GM12891 (cell line): Measurements from ENCODE around the gene GTF2H4.
"Not testable (repeated sequence)": the region's sequence is repeated elsewhere in the genome, so short reads cannot be mapped to it uniquely, and the experiment has no call there.

Experiments
- POLR2A ChIP-seq: IDR thresholded peaks from 2 replicates; pipeline ENCODE4 v1.6.1; 2011; ENCODE audit warnings: low read depth, low read length, control low read depth
- POLR2AphosphoS5 ChIP-seq: IDR thresholded peaks from 2 replicates; pipeline ENCODE4 v1.6.1; 2011; ENCODE audit warnings: low read depth, low read length, control low read depth
- TAF1 ChIP-seq: IDR thresholded peaks from 2 replicates; pipeline ENCODE4 v1.6.1; 2011; ENCODE audit warnings: low read depth, low read length, control low read depth

DNA sequence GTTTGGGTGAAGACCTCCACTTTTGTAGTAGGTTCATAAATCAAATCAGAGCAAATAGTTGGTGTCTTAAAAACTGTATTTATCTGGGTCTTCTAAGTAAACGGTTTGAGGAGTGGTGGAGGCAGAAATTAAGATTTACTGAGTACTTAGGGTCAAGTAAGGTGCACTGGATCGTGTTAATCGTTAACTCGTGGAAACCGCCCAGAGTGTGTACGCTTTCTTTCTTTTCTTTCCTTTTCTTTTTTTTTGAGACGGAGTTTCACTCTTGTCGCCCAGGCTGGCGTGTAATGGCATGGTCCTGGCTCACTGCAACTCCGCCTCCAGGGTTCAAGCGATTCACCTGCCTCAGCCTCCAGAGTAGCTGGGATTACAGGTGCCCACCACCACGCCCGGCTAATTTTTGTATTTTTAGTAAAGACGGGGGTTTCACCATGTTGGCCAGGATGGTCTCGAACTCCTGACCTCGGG, 683 bp upstream of the GTF2H4 start:
- TF ChIP-seq POLR2A, POLR2AphosphoS5, TAF1: not testable (repeated sequence)
